HL-60 (cell line): Measurements from ENCODE around the gene PRRX1.

Experiments
- POLR2AphosphoS5 ChIP-seq: IDR thresholded peaks from 2 replicates; pipeline ENCODE4 v1.6.1; 2012; ENCODE audit warnings: low read depth
- REST ChIP-seq: IDR thresholded peaks from 2 replicates; pipeline ENCODE4 v1.6.1; 2012; ENCODE audit warnings: low read depth; ENCODE audit not compliant: insufficient replicate concordance
- TF ChIP-seq, protein P1 (sequence below): IDR thresholded peaks from one replicate; pipeline ENCODE4 v1.5.1; 2011; ENCODE audit warnings: low read length, control low read depth, inconsistent platforms; ENCODE audit not compliant: insufficient read depth

DNA sequence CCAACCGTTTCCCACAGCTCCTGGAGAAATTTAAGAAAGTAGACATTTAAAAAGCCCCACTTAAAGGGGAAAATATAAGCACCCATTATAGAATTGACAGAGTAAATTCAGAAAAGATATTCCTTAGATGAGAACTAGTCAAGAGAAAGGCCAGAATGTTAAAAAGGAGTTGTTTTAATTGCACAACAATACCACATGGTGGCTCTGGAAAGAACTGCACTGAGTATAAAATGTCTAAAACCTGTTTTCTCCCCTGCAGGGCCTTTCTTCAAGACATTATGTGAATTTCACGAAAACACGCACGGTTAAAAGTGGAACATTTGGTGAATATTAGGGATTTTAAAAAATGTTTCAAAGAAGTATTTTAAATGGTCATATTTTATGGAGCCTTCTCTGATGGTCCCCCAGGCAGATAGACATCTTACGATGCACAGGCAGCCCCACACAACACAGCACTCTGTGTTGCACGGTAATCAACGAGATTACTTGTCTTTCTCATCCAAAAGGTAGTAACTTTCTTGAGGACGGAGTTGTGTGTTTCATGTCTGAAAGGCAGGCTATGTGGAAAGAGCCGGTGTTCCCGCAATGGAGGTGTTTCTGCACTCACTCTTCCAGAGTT is 101.9 kb downstream of the PRRX1 start:
- TF ChIP-seq, protein P1, sequence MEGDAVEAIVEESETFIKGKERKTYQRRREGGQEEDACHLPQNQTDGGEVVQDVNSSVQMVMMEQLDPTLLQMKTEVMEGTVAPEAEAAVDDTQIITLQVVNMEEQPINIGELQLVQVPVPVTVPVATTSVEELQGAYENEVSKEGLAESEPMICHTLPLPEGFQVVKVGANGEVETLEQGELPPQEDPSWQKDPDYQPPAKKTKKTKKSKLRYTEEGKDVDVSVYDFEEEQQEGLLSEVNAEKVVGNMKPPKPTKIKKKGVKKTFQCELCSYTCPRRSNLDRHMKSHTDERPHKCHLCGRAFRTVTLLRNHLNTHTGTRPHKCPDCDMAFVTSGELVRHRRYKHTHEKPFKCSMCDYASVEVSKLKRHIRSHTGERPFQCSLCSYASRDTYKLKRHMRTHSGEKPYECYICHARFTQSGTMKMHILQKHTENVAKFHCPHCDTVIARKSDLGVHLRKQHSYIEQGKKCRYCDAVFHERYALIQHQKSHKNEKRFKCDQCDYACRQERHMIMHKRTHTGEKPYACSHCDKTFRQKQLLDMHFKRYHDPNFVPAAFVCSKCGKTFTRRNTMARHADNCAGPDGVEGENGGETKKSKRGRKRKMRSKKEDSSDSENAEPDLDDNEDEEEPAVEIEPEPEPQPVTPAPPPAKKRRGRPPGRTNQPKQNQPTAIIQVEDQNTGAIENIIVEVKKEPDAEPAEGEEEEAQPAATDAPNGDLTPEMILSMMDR, result no peak
- TF ChIP-seq POLR2AphosphoS5 (no peak), REST (no peak)
